ENCODE results near the gene RAB3GAP2. TPM values are rescaled to one million over a fixed set of nuclear protein-coding genes. Genes with fewer than 3 reads are reported as not detected.

The RAB3GAP2 gene
- total RNA-seq: 10 to 100 TPM; 23.6 to 33.8 (median 27.7) TPM

GRCh38 chr1:220272047-220272840 lies at the start of gene RAB3GAP2:
Gene RAB3GAP2 (minus strand): TSS chr1:220272453. CDS start chr1:220272337, 116 bp downstream.
- peaks cover 0 to 13% (median 2%) of the 10 kb centered on the region in 4 donors for H3K4me1 ChIP-seq
- TF ChIP-seq CTCF (IDR thresholded peaks at IDR 0.05) (no peak), POLR2A (IDR thresholded peaks at IDR 0.05) (peak; percentile 71 to 76)

GRCh38 chr1:220321758-220322157 lies 49.5 kb upstream of the RAB3GAP2 start:
- TF ChIP-seq POLR2A (IDR thresholded peaks at IDR 0.05) (no peak), CTCF (IDR thresholded peaks at IDR 0.05) (no peak)
- no peaks in the 10 kb centered on the region for H3K36me3 ChIP-seq
- H3K4me3 ChIP-seq: no peak overlapping the region
- H3K27me3 ChIP-seq: no peaks in the 10 kb centered on the region
- no peak overlapping the region for H3K27ac ChIP-seq
- H3K4me1 ChIP-seq: no peaks in the 10 kb centered on the region
- no peaks in the 10 kb centered on the region for H3K9me3 ChIP-seq
- DNase-seq: no peak

More at GRCh38 chr1:220272047-220272840, at the start of gene RAB3GAP2:
- DNase-seq: peak; percentile 95 to 98 (median 97)
- no peaks in the 10 kb centered on the region for H3K9me3 ChIP-seq
- H3K27me3 ChIP-seq: no peaks in the 10 kb centered on the region
- peak within 1 kb of the TSS; percentile 75 to 87 (median 78) for H3K4me3 ChIP-seq
- H3K27ac ChIP-seq: peak within 1 kb of the TSS; percentile 88 to 89 (median 89)
- peaks cover 0 to 9% (median 0%) of the 10 kb centered on the region in 3 donors for H3K36me3 ChIP-seq

- H3K4me3 ChIP-seq: no peak overlapping the region
- no peaks in the 10 kb centered on the region for H3K36me3 ChIP-seq
- no peak for TF ChIP-seq CTCF (IDR thresholded peaks at IDR 0.05)
- no peaks in the 10 kb centered on the region for H3K27me3 ChIP-seq
- no peaks in the 10 kb centered on the region for H3K9me3 ChIP-seq
- H3K27ac ChIP-seq: no peak overlapping the region
- no peaks in the 10 kb centered on the region for H3K4me1 ChIP-seq
- DNase-seq: no peak
Observed at GRCh38 chr1:220320709-220321108, 48.5 kb upstream of the RAB3GAP2 start.

- H3K36me3 ChIP-seq: no peaks in the 10 kb centered on the region
- no peak for DNase-seq
- no peaks in the 10 kb centered on the region for H3K27me3 ChIP-seq
- no peak overlapping the region for H3K27ac ChIP-seq
- H3K4me1 ChIP-seq: no peaks in the 10 kb centered on the region
- no peak overlapping the region for H3K4me3 ChIP-seq
- no peak for TF ChIP-seq POLR2A (IDR thresholded peaks at IDR 0.05)
- TF ChIP-seq CTCF (IDR thresholded peaks at IDR 0.05): no peak
- H3K9me3 ChIP-seq: no peaks in the 10 kb centered on the region
Observed at GRCh38 chr1:220318673-220319072, 46.4 kb upstream of the RAB3GAP2 start.

- H3K27me3 ChIP-seq: no peaks in the 10 kb centered on the region
- no peak for DNase-seq
- no peak overlapping the region for H3K4me3 ChIP-seq
- no peaks in the 10 kb centered on the region for H3K9me3 ChIP-seq
- no peaks in the 10 kb centered on the region for H3K36me3 ChIP-seq
- TF ChIP-seq POLR2A (IDR thresholded peaks at IDR 0.05) (no peak), CTCF (IDR thresholded peaks at IDR 0.05) (no peak)
- no peaks in the 10 kb centered on the region for H3K4me1 ChIP-seq
- H3K27ac ChIP-seq: no peak overlapping the region
Observed at GRCh38 chr1:220317161-220317560, 44.9 kb upstream of the RAB3GAP2 start.
